GM21825 (cell line): Measurements from ENCODE around the gene PPP1R14C.

Source experiments
- ATAC-seq: cut with Tn5 transposase; IDR thresholded peaks from one replicate; pipeline ENCODE4 v1.9.1; 2021; ENCODE audit warnings: mild to moderate bottlenecking, moderate library complexity; ENCODE audit not compliant: unreplicated experiment

The PPP1R14C gene

GRCh38 chr6:150290429-150290828 is 147.6 kb downstream of the PPP1R14C start:
- ATAC-seq = no peak

DNA sequence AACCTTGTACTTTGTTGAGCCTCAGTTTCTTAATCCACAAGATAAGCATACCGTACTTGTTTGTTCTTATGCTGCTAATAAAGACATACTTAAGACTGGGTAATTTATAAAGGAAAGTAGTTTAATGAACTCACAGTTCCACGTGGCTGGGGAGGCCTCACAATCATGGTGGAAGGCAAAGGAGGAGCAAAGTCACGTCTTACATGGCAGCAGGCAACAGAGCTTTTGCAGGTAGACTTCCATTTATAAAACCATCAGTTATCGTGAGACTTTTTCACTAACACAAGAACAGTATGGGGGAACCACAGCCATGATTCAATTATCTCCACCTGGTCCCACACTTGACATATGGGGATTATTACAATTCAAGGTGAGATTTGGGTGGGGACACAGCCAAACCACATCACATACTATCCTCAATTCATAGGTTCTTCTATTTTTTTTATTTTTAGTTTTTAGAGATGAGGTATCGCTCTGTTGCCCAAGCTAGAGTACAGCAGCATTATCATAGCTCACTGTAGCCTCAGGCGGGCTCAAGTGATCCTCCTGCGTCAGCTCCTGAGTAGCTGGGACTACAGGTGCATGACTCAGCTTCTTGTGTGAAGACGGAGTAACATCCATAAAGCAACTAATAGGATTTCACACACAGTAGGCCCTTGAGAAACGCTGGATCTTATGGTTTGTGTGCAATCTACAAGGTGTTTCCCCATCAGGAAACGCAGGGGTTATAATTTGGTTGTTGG is 149.3 kb downstream of the PPP1R14C start:
- ATAC-seq = no peak

DNA sequence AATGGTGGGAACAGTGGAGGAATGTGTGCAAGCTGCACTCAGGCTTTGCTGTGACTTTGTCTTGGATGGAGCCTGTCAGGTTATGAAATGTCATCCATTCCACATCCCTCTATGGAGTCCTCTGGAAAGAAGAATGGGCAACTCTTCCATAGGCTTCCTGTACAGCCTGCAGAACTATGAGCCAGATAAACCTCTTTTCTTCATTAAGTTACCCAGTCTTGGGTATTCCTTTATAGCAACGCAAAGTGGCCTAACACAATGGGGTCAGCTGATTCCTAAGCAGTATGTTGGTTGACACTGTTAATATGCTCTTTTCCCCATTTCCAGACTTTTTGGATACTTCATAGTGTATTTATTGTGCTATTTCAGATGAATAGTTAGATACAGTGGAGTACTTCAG is 150.2 kb downstream of the PPP1R14C start:
- ATAC-seq = no peak

DNA sequence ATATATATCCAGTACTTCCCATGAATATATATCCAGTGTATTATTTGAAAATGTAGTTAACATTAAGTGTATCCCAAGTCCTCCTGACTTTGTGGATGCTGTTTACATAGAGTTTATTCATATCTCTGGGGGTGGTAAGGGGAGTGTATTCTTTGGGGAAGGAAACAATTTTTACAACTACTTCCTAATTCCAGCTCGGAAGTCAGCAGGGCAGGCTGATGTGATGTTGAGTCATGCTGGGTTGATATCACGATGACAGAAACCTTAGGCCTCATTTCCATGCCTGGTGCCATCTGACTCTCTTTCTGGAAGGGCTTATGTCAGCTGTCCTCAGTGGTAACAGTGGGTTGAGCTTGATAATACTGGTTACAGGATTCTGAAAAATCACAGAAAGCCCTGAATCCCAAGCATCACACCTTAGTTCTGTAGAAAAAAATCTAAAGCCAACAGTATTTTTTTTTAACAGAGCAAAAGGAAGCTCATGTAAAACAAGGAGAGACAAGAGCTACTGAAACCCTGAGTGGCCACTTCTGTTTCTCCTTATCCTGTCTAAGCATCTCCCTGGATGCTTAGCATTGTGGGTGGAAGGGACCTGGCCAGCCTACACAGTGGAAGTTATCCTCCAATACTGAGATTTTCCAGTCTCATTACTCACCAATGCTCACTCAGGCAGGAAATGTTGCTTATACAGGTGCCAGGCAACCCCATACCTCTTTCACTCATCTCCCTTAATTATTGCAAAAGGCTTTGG is 150.8 kb downstream of the PPP1R14C start:
- ATAC-seq = no peak

DNA sequence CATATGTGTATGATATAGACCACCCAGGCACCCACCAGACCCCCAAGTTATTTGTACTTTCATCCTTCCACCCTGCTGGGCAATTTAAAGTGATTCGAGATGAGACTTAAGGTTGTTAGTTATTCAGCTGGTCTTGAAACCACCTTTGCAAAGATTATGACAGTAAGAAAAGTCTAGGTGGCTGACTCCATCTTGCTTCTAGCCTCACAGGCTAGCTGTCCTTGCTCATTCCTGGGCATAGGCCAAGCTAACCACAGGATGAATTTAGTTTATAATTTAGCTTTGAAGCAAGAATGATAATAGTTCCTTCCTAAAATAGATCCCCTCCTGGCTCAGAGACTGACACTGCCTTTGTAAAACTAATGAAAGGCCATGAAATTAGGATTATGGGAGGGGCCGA is 154.0 kb downstream of the PPP1R14C start:
- no peak for ATAC-seq

DNA sequence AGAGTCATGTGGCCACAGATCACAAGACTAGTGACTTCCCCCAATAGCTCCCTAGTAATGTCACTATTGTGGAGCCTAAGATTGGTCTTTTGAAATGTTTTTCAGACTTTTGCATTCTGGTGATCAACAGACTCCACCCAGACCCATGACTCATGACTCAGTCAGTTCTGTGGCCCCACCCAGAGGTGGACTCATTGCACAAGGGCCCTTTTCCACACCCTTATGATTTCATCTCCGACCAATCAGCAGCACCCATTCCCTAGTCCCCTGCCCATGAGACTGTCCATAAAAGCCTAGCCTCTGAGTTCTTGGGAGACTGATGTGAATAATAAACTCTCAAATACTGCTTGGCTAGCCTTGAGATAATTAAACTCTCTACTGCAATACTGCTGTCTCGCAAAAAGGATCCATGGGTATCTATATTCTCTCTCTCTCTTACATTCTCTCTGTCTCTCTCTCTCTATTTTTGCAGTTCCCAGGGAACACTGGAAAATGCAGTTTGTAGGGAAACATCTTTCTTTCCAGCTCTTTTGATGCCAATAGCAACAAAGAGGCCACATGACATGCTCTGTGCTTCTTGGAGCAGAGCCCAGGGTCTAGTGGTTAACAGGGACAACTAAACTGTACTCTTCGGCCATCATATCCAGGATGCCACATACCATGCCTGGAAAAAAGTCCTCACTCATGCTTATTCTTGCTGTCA is 154.6 kb downstream of the PPP1R14C start:
- ATAC-seq = no peak

- ATAC-seq = no peak
These were observed 155.2 kb downstream of the PPP1R14C start for GRCh38 chr6:150298030-150298380.

DNA sequence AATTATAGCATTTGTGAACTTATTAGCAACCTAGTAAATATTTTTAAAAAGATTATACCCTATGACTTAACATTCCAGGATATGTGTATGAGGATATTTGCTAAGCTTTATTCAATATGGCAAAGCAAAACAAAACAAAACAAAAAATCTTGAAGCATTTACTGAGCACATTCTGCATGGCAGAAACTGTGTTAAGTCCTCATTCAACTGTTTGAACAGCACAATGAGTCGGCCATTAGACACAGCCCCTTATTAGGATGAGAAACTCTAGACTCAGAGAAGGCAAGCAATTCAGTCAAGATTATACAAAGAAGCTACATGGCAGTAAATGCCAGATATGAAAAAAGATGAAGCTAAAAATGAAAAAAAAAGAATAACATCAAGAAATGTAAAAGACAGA is 155.8 kb downstream of the PPP1R14C start:
- ATAC-seq = no peak
